Endothelial cell (in vitro differentiated cells): ENCODE measurements around the gene SNX3. TPM values are rescaled to one million over a fixed set of nuclear protein-coding genes. Genes with fewer than 3 reads are reported as not detected.

Experiments used
- DNase-seq: peaks from one replicate; pipeline ENCODE4 v3.0.0; 2021; ENCODE audit warnings: low spot score
- H3K27ac Mint-ChIP-seq: one replicate; pipeline ENCODE4 v1.8.0; 2021; ENCODE audit warnings: mixed read lengths, inconsistent platforms; ENCODE audit not compliant: unreplicated experiment
- H3K27me3 Mint-ChIP-seq: one replicate; pipeline ENCODE4 v1.8.0; 2021; ENCODE audit warnings: mild to moderate bottlenecking, moderate library complexity, mixed read lengths, inconsistent platforms; ENCODE audit not compliant: unreplicated experiment
- H3K36me3 Mint-ChIP-seq: one replicate; pipeline ENCODE4 v1.8.0; 2021; ENCODE audit warnings: mild to moderate bottlenecking, low read depth, mixed read lengths, inconsistent platforms; ENCODE audit not compliant: unreplicated experiment
- H3K4me1 Mint-ChIP-seq: one replicate; pipeline ENCODE4 v1.8.0; 2021; ENCODE audit warnings: mild to moderate bottlenecking, mixed read lengths, inconsistent platforms; ENCODE audit not compliant: unreplicated experiment
- H3K4me3 Mint-ChIP-seq: one replicate; pipeline ENCODE4 v1.8.0; 2021; ENCODE audit warnings: mild to moderate bottlenecking, mixed read lengths, inconsistent platforms; ENCODE audit not compliant: unreplicated experiment
- H3K9me3 Mint-ChIP-seq: one replicate; pipeline ENCODE4 v1.8.0; 2021; ENCODE audit warnings: mixed read lengths, inconsistent platforms; ENCODE audit not compliant: unreplicated experiment
- total RNA-seq: library from RNA; stranded (reverse); fragmentation: NEBNext Ultra II Directional; extraction: Animal tissue kit (Norgen Biotek cat#: 25700); gene quantifications from one replicate; pipeline ENCODE4 v1.2.1, GENCODE V29; 2021; ENCODE audit not compliant: unreplicated experiment
- TF ChIP-seq, protein P1 (sequence below): fragments of 200-600 bp; sonication (generic); IDR thresholded peaks from one replicate; pipeline ENCODE4 v1.5.0; 2021; ENCODE audit warnings: antibody characterized with exemption; ENCODE audit not compliant: unreplicated experiment

Gene SNX3
- total RNA-seq, 1 donor from 2014 or later, result 264 TPM

DNA sequence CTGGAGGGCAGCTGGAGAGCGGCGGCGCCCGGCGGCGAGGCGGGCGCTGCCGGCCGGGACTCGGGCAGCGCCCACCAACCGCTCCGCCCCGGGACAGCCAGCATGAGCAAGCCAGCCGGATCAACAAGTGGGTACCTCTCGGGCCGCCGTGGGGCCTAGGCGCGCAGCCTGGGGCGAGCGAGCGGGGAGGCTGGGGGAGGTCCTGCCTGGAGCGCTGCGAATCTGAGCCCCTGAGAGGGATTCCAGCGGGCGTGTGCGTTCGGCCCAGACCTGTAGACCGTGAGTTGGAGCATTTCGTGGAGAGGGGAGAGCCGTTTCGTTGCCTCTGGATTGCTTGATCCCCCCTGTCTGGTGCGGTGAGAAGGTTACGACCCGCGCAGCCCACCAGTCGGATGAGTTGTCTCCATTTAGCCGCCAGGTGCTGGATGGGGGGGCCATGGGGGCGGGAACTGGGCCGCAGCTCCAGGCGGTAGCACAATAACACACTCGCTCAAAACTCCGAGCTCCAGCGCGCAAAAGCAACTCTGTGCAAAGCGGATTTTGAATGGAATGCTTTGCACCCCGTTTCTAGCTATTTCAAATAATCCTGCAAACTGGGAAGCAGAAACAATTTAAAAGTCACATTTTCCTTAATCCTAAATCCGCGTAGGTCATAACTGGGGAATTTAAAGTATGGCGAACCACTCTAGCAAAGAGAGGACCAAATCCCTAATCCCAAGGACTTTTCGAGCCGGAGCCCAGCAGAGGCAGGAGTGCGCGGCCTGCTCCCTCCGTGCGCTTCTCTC lies 94.0 kb downstream of the SNX3 start:
- Mint-ChIP-seq H3K9me3 (no peaks in the 10 kb centered on the region), H3K4me3 (peak overlapping the region; percentile 62), H3K27ac (no peak overlapping the region), H3K36me3 (no peaks in the 10 kb centered on the region), H3K4me1 (peaks cover 27% of the 10 kb centered on the region), H3K27me3 (peaks cover 49% of the 10 kb centered on the region)
- no peak for DNase-seq
- TF ChIP-seq, protein P1, sequence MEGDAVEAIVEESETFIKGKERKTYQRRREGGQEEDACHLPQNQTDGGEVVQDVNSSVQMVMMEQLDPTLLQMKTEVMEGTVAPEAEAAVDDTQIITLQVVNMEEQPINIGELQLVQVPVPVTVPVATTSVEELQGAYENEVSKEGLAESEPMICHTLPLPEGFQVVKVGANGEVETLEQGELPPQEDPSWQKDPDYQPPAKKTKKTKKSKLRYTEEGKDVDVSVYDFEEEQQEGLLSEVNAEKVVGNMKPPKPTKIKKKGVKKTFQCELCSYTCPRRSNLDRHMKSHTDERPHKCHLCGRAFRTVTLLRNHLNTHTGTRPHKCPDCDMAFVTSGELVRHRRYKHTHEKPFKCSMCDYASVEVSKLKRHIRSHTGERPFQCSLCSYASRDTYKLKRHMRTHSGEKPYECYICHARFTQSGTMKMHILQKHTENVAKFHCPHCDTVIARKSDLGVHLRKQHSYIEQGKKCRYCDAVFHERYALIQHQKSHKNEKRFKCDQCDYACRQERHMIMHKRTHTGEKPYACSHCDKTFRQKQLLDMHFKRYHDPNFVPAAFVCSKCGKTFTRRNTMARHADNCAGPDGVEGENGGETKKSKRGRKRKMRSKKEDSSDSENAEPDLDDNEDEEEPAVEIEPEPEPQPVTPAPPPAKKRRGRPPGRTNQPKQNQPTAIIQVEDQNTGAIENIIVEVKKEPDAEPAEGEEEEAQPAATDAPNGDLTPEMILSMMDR, result no peak

DNA sequence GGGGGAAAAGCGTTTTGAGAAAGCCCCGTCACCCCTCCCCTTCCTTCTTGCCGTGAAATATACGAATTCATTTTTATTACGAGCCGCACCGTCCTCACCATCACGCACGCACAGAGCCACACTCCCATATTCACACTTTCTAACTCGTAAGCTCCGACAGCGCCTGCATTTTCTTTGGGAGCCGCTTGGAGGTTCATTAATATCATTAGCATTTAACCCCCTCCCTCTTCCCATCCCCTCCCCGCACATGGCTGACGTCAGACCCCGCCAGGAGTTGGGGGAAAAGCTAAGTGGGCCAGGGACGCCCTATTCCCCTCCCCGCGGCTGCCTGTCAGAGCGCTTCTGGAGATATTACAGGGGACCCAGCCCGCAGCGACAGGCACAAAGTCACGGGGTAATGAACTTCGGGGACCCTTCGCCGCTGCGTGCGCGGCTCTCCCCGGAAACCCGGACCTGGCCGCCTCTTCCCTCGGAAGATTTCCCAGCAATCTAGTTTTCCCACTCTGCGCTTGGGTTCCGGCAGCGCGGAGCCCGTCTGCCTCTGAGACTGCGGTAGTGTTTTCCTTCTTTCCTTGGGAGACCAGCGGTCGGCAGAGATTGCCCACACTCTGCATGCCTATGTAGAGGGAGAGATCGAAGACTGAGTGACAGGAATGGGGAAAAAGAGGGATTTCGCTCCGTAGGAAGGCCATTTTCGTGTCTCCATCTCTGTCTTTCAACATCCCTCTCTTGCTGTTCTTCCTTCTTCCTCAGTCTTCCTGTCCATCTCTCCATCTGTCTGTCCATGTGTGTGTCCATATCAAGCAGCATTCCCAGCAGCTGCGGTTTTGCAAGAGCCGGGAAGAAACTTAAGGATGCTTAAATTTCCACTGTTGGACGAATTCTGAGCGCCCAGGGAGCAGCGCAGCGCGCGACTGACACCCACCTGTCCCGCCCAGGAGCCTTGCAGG lies 94.9 kb downstream of the SNX3 start, which contains the start of gene NR2E1:
Gene NR2E1, plus strand, starts transcription at position 309 of the 950 bp plus-strand sequence. CDS start 744 bp downstream, outside the sequence.
- Mint-ChIP-seq H3K9me3 (no peaks in the 10 kb centered on the region), H3K27me3 (peaks cover 50% of the 10 kb centered on the region), H3K4me3 (peak within 1 kb of the TSS; percentile 2), H3K36me3 (no peaks in the 10 kb centered on the region), H3K27ac (no peak within 1 kb of the TSS), H3K4me1 (peaks cover 27% of the 10 kb centered on the region)
- DNase-seq, result no peak
- TF ChIP-seq, protein P1, result no peak

DNA sequence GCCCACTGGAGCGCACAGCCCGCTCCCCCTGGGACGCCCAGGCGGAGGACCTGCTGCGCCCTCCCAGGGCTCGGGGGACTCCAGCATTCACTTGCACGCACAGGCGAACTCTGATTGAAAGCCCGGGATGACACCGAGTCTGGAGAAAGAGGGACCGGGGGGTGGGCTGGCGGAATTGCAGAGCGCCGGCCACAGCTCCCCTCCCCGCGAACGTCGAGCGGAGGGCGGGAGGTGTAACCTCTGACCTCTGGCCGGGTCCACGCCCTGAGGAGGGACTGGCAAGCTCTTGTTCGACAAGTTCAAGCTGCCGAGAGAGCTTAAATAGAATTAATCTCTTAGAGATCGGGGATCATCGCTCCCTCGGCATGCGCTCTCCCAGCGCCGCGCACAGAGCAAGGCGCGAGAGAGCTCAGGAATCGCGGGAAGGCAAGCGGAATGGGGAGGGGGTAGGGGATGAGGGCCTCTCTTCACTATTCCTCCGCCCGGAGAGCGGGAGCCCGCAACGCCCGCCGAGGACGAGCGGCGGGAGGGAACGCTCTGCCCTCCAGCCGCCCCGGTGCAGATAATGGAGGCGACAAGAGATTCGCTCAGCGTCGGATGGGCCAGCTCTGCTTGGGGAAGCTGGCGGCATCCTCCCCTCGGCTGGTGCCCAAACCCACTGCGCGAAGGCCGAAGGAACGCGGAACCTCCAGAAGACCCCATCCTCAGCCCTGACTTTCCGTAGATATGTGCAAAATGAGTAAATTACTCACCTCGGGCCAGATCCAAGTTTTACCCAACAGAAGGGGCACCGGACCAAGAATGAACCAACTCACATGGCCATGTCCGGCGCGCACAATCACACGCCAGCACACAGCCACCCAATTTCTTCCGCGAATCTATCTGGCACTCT lies 95.8 kb downstream of the SNX3 start:
- Mint-ChIP-seq H3K27ac (no peak overlapping the region), H3K36me3 (no peaks in the 10 kb centered on the region), H3K27me3 (peaks cover 53% of the 10 kb centered on the region), H3K4me1 (peaks cover 27% of the 10 kb centered on the region), H3K4me3 (no peak overlapping the region), H3K9me3 (no peaks in the 10 kb centered on the region)
- TF ChIP-seq, protein P1, result no peak
- DNase-seq, result no peak

DNA sequence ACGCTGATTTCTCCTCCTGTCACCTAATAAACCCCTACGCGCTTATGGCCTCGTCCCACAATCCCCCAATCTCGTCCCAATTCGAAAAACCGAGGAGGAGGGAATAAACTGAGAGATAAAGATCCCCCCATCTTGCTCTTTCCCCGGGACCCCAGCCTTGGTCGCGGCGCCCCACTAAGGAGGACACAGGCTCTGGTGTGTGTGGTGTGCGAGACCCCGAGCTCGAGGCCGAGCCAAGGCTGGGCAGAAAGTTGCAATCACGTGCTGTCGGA lies 96.4 kb downstream of the SNX3 start:
- Mint-ChIP-seq H3K27me3 (peaks cover 57% of the 10 kb centered on the region), H3K27ac (no peak overlapping the region), H3K9me3 (no peaks in the 10 kb centered on the region), H3K36me3 (no peaks in the 10 kb centered on the region), H3K4me3 (no peak overlapping the region), H3K4me1 (peaks cover 27% of the 10 kb centered on the region)
- TF ChIP-seq, protein P1, result no peak
- DNase-seq, result no peak
